HG03103 (cell line): ENCODE data around the gene DYNLT3.

ENCODE experiments used
- ATAC-seq: cut with Tn5 transposase; IDR thresholded peaks from one replicate; pipeline ENCODE4 v1.9.1; 2021; ENCODE audit warnings: low read depth; ENCODE audit not compliant: unreplicated experiment

Gene DYNLT3

DNA sequence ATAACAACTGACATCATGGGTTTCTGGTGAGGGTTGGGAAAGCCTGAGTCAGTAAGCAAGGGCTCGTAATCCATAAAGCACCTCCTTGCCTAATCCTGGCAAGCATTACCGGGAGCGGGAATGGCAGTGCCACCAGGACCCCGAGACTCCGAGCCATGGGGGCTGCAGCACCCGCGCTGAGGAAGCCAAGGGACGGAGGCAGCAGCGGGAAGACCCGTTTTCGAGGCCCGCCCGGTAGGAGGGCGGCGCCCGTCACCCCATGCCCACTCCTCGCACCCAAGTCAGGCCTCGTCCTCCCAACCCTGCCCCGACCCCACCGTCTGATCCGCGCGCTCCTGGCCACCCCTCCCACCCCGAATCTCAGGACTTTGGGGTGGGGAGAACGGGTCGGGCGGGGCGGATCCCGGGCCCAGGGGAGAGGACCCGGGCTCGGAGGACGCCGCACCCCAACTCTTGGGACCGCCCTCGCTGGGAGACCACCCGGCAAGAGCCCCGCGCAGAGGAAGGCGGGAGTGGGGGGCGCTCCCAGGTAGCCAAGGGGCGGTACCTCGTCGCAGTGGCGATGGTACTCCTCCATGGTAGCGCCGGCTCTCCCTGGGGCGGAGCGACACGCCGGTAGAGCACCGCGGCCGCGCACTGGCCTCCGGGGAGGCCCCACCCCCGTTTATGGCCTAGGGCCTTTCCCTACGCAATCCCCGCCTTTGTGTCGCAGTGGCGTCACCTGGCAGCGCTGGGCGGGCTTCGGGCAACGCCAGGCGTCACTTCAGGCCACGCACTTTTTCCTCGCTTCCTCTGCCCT is at the start of gene DYNLT3:
TSS of gene DYNLT3 (minus strand) at position 638 of the 799 bp plus-strand sequence. CDS start at position 577, 61 bp downstream.
- peak; percentile 99 for ATAC-seq

DNA sequence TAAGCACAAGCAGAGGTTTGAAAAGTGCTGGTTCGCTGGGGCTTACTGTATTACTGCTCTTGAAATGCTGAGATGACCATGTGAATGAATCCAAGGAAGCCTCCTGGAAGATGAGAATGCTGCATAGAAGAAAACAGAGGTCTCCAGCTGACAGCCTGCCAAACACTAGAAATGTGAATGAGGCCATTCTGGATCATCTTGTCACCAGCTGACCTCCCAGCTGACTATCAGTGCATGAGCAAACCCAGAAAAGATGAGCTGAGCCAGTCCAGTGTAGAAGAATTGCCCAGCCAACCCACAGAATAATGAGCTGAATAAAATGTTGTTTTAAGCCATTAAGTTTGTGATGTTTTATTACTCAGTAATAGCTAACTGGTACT is 49.1 kb upstream of the DYNLT3 start:
- no peak for ATAC-seq

DNA sequence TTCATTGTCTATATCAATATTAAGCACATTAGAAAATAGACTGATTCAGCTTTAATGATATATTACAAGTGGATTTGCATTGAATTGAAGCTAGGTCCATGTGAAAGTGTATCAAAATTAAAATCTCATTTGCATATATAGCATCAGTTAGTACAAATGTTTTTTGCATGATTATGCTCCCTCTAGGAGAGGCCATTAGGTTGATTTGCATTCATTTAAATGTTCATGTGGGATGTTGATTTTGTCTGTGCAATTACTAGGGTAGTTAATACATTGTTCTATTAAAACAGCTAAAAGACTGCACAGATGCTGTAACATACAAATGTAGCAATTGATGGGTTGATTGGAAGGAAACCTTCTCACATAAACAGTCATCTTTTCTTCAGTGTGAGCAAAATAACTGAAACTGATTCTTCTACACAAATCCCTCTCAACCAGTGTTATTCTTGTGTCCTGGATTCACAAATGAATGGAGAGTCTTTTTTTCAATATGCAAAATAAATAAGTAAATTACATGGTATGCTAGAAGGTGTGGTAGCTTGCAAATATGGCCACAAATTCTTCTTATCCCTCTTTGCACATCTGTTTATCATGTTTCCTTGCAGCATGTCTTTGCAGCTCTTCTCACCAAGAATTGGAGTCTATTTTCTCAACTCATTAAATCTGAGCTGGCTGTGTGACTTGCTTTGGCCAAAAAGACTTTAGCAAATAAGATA is 48.6 kb upstream of the DYNLT3 start:
- no peak for ATAC-seq

DNA sequence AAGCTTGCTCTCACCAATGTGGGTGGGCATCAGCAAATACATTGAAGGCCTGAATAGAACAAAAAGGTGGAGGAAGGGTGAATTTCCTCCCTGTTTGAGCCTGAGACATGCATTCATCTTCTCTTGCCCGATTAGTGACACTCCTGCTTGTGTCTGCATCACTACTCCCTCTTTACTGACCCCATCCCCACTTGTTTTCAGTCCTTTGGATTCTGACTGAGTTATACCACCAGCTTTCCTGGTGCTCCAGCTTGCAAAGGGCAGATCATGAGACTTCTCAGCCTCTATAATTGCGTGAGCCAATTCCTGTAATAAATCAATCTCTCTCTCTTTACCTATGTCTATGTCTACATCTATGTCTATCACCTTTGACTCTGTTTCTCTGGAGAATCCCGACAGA is 47.4 kb upstream of the DYNLT3 start:
- ATAC-seq, result no peak

DNA sequence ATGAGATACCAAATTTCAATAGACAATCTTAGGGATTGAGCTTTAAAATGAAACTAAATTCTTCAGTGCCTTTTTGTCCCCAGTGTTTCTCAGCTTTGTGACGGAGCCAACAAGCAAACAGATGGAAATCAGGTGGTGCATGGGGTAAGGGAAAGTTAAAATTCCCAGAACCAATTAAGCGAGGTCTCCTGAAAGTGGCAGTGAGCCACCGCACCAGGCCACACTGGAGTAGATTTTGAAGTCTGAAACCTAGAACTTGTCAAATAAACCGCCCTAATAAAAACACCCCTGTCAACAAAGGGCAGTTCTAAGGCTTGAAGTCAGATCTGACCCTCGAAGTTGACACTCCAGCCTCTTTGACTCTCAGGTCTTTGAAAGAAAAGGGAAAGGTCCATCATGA is 40.6 kb upstream of the DYNLT3 start:
- ATAC-seq, result no peak

GRCh38 chrX:37887347-37887746 is 40.0 kb upstream of the DYNLT3 start:
- no peak for ATAC-seq

GRCh38 chrX:37883196-37883595 is 35.8 kb upstream of the DYNLT3 start:
- ATAC-seq, result no peak

- no peak for ATAC-seq
Observed at GRCh38 chrX:37879692-37880091, 32.3 kb upstream of the DYNLT3 start.

- ATAC-seq, result no peak
Observed at GRCh38 chrX:37876716-37877115, 29.3 kb upstream of the DYNLT3 start.

GRCh38 chrX:37875675-37876074 is 28.3 kb upstream of the DYNLT3 start:
- ATAC-seq, result no peak

GRCh38 chrX:37873220-37873619 is 25.8 kb upstream of the DYNLT3 start:
- no peak for ATAC-seq

DNA sequence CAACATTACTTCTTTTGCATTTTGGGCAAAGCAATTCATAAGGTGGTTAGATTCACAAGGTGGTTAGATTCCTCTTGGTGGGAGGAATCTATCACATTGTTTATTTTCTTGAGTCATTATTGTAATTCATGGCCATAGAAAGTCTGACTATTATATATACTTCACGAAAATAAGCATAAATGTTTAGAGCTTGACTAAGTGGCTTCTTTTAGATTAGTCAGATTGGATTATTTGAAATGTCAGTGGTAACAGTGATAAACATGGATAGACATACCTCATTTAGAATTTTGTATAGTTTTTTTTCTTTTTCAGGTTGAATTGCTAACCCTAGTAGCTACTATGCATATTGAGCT is 24.9 kb upstream of the DYNLT3 start:
- ATAC-seq, result no peak

- ATAC-seq, result no peak
Observed at GRCh38 chrX:37871626-37872302, 24.4 kb upstream of the DYNLT3 start.

DNA sequence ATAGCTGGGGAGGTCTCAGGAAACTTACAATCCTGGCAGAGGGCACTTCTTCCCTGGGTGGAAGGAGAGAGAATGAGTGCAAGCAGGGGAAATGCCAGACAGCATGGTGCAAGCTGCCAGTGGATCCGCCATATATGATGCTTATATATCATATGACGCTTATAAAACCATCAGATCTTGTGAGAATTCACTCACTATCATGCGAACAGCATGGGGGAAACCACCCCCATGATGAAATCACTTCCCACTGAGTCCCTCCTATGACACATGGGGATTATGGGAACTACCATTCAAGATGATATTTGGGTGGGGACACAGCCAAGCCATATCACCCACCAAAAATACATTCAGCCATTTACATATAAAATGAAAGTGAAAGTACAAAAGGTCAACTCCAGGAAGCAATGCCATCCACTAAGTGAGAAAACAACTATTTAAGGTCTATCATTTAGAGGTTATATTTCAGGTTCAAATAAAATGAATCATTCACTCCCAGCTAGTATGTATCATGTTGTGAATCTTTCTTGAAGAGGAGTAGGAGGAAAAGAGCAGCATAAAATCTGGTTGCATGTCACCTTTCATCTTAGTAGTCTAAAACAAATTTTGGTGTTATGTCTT is 20.3 kb upstream of the DYNLT3 start:
- no peak for ATAC-seq

DNA sequence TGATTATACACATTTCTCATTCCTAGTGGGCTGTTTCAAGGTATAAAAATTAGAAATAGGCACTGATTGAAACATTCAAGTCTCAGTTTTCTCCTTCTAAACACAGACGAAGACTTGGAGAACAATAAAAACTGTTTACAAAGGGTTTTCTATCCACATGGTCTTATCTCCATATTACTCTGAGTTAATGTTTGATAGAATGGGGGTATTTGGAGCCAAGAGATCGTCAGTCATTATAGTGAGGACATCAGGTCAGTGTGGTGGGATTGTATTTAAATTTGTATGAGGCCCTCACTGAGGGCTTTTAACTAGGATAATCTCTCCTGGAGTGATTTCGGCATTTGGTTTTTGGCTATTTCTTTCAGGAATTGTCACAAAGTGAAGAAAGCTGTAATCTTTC is 16.4 kb upstream of the DYNLT3 start:
- ATAC-seq, result no peak

DNA sequence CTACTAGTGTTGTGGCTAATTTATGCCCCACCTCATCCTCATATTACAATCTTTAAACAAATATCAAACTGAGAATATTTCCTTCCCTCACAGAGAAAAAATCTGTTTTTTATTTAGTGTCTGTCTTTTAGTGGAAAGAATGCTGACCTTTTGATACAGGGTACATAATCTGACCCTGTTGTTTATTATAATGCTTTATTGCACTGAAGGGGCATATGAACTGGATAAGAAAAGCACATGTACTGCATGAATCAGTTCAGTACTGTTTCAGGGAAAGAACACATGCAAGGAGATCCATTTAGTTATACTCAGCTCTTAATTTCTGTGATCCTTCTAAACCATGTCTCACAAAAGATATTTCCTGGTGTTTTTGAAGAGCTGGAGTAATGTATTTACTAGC is 15.5 kb upstream of the DYNLT3 start:
- ATAC-seq, result no peak

GRCh38 chrX:37860721-37861120 is 13.3 kb upstream of the DYNLT3 start:
- no peak for ATAC-seq

GRCh38 chrX:37854748-37855147 is 7.4 kb upstream of the DYNLT3 start:
- ATAC-seq, result no peak

- ATAC-seq, result no peak
Observed at GRCh38 chrX:37854148-37854547, 6.8 kb upstream of the DYNLT3 start.

DNA sequence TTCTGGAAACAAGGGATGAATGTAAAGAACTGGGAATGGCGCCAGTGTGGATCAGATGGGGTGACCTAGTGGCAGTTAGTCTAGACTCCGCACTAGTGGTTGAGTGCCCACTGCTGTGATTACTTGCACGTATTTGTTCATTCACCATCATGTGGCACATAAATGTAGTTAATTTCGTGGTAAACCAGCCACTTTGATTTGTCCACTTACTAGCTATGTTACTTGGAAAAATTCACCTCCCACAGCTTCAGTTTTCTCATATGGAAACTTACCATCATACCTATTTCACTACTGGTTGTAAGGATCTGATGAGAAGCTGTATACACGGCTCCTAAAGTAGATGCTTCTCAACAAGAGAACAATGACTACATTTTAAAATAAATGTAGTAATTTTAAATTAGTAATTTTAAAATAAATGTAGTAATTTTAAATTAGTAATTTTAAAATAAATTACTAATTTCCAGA is 394 bp upstream of the DYNLT3 start:
- ATAC-seq, result peak; percentile 11

DNA sequence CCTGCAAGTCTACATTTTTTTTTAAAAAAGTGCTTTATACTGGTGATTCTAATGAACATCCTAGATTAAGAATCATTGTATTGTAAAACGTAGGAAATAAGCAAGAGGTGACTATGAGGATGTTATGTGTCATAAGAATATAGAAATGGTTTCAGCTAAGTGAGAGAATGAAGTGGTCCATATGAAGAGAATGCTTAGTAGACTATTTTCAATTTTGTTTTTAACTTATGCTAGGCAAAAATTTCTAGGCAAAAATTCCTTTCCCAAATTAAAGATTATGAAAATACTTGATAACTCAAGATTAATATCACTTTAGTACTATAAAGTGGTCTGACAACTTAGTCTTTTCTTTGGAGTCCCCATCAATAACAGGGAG is 825 bp downstream of the DYNLT3 start:
- no peak for ATAC-seq
